Natural killer cell (primary cell): Measurements from ENCODE around the gene SMG6. TPM values are rescaled to one million over a fixed set of nuclear protein-coding genes. Genes with fewer than 3 reads are reported as not detected.

Experiments
- ATAC-seq, 3 donors: fragments of 150-1000 bp in 2 of 3; fragments of 200-7000 bp in 1 of 3; cut with Tn5 transposase; 1 replicate in 1 of 3; 2 replicates in 2 of 3; pipeline ENCODE4 v1.10.0; 2021; ENCODE audit warnings: mild to moderate bottlenecking in 2 of 3, moderate library complexity in 2 of 3
- DNase-seq, 2 donors: peaks; one replicate each; pipeline versions ENCODE4 v3.0.0 to v3.0.0-alpha.2; 2013 to 2021; ENCODE audit warnings: mixed read lengths in 1 of 2
- H3K27ac ChIP-seq: one replicate; pipeline ENCODE4 v1.5.1; 2013; ENCODE audit warnings: mild to moderate bottlenecking, low read length
- H3K27me3 ChIP-seq: one replicate; pipeline ENCODE4 v1.6.1; 2013; ENCODE audit warnings: low read length; ENCODE audit not compliant: control insufficient read depth, insufficient read depth
- H3K36me3 ChIP-seq: one replicate; pipeline ENCODE4 v1.6.1; 2013; ENCODE audit warnings: low read length; ENCODE audit not compliant: control insufficient read depth, insufficient read depth
- H3K4me1 ChIP-seq: one replicate; pipeline ENCODE4 v1.6.1; 2013; ENCODE audit warnings: low read length; ENCODE audit not compliant: control insufficient read depth, insufficient read depth
- H3K4me3 ChIP-seq: one replicate; pipeline ENCODE4 v1.5.1; 2013; ENCODE audit warnings: low read length
- H3K9me3 ChIP-seq: one replicate; pipeline ENCODE4 v1.6.1; 2013; ENCODE audit warnings: low read length; ENCODE audit not compliant: control insufficient read depth, insufficient read depth
- H3K27ac Mint-ChIP-seq, 2 donors: one replicate each; pipeline ENCODE4 v1.8.0; 2022; ENCODE audit warnings: mild to moderate bottlenecking in 2 of 2, mixed read lengths in 2 of 2, moderate library complexity in 1 of 2
- H3K27me3 Mint-ChIP-seq, 2 donors: one replicate each; pipeline ENCODE4 v1.8.0; 2022; ENCODE audit warnings: low read depth in 2 of 2, mixed read lengths in 2 of 2
- H3K36me3 Mint-ChIP-seq: one replicate; pipeline ENCODE4 v1.8.0; 2022; ENCODE audit warnings: mixed read lengths
- H3K4me1 Mint-ChIP-seq, 2 donors: one replicate each; pipeline ENCODE4 v1.8.0; 2022; ENCODE audit warnings: mixed read lengths in 2 of 2
- H3K4me3 Mint-ChIP-seq: one replicate; pipeline ENCODE4 v1.8.0; 2022; ENCODE audit warnings: mild to moderate bottlenecking, moderate library complexity, mixed read lengths
- H3K9me3 Mint-ChIP-seq, 2 donors: one replicate each; pipeline ENCODE4 v1.8.0; 2022; ENCODE audit warnings: mixed read lengths in 2 of 2
- WGBS: methylation state at CpG from one replicate; pipeline ENCODE4 v1.1.7; 2013; ENCODE audit warnings: missing lambda C conversion rate; ENCODE audit not compliant: insufficient coverage; 5-methylcytosine and 5-hydroxymethylcytosine counted together
- intact Hi-C: fragments of 100-400 bp; cut with micrococcal nuclease; formaldehyde crosslinking; loops from one replicate; pipeline ENCODE4 v1.14.2; 2022
- total RNA-seq, 4 donors: library from RNA; stranded (reverse); fragments of 120-200 nt in 1 of 4; gene quantifications; one replicate each; pipeline versions ENCODE4 v1.2.3 to v1.2.4, GENCODE V29; 2013 to 2022
- TF ChIP-seq, protein P1 (sequence below): fragments of 200-600 bp; IDR thresholded peaks from one replicate; pipeline ENCODE4 v1.8.0; 2022; ENCODE audit warnings: antibody characterized with exemption

The SMG6 gene
- total RNA-seq, 3 donors from 2014 or later (not counting 1 experiment from before 2014, with no cell fraction given), result 41.6 to 49.4 (median 48.2) TPM

DNA sequence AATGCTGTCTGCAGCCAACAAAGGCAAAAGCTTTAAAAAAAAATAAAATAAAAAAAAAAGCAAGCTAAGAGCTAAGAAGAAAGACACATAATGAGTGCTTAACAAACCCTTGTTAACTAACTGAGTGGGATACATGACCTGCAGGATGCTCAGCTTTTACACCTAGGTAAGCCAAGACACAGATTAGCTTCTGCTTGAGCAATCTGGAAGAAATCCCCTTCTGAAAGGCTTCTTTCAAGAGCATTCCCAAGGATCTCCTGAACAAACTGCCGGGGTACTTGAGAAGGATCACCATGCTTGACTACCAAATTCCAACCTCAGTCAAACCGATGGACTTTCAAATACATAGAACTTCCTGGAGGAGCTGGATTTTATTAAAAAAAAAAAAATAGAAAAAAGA is 92.9 kb downstream of the SMG6 start:
- H3K27ac ChIP-seq, result no peak overlapping the region
- Mint-ChIP-seq H3K4me3 (no peak overlapping the region), H3K9me3 (no peaks in the 10 kb centered on the region), H3K4me1 (peaks cover 28 to 49% of the 10 kb centered on the region in 2 donors), H3K27ac (no peak overlapping the region), H3K27me3 (no peaks in the 10 kb centered on the region), H3K36me3 (no peaks in the 10 kb centered on the region)
- H3K9me3 ChIP-seq, result no peaks in the 10 kb centered on the region
- H3K27me3 ChIP-seq, result no peaks in the 10 kb centered on the region
- no peak for DNase-seq
- TF ChIP-seq, protein P1, sequence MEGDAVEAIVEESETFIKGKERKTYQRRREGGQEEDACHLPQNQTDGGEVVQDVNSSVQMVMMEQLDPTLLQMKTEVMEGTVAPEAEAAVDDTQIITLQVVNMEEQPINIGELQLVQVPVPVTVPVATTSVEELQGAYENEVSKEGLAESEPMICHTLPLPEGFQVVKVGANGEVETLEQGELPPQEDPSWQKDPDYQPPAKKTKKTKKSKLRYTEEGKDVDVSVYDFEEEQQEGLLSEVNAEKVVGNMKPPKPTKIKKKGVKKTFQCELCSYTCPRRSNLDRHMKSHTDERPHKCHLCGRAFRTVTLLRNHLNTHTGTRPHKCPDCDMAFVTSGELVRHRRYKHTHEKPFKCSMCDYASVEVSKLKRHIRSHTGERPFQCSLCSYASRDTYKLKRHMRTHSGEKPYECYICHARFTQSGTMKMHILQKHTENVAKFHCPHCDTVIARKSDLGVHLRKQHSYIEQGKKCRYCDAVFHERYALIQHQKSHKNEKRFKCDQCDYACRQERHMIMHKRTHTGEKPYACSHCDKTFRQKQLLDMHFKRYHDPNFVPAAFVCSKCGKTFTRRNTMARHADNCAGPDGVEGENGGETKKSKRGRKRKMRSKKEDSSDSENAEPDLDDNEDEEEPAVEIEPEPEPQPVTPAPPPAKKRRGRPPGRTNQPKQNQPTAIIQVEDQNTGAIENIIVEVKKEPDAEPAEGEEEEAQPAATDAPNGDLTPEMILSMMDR, result no peak
- no peak overlapping the region for H3K4me3 ChIP-seq
- H3K4me1 ChIP-seq, result peaks cover 20% of the 10 kb centered on the region
- intact Hi-C loops, result no loop called here
- H3K36me3 ChIP-seq, result peaks cover 3% of the 10 kb centered on the region
- WGBS, result 100% methylated on average over 1 of the region's 2 CpGs
- ATAC-seq, result no peak

- ATAC-seq (no peak), DNase-seq (no peak)
- no peaks in the 10 kb centered on the region for H3K36me3 Mint-ChIP-seq
- Histone ChIP-seq H3K27me3 (no peaks in the 10 kb centered on the region), H3K27ac (no peak overlapping the region), H3K4me3 (no peak overlapping the region), H3K36me3 (peaks cover 3% of the 10 kb centered on the region), H3K4me1 (no peaks in the 10 kb centered on the region), H3K9me3 (no peaks in the 10 kb centered on the region)
- no peaks in the 10 kb centered on the region for H3K27me3 Mint-ChIP-seq
- H3K9me3 Mint-ChIP-seq, result no peaks in the 10 kb centered on the region
- TF ChIP-seq, protein P1, result no peak
- no peak overlapping the region for H3K4me3 Mint-ChIP-seq
- intact Hi-C loops, result no loop called here
- peak overlapping the region; percentile 18 to 70 for H3K27ac Mint-ChIP-seq
- WGBS, result 76% methylated on average over 12 of the region's 12 CpGs
- peaks cover 6 to 27% of the 10 kb centered on the region in 2 donors for H3K4me1 Mint-ChIP-seq
These were observed 95.6 kb downstream of the SMG6 start for GRCh38 chr17:2207815-2208515.

GRCh38 chr17:2204393-2204792 is 99.2 kb downstream of the SMG6 start:
- WGBS, result 97% methylated on average over 7 of the region's 7 CpGs

More at GRCh38 chr17:2204393-2204792, 99.2 kb downstream of the SMG6 start:
- no peak overlapping the region for H3K4me3 Mint-ChIP-seq
- H3K4me1 Mint-ChIP-seq, result peaks cover 0 to 12% of the 10 kb centered on the region in 2 donors
- H3K4me3 ChIP-seq, result no peak overlapping the region
- H3K4me1 ChIP-seq, result no peaks in the 10 kb centered on the region
- TF ChIP-seq, protein P1, result no peak
- ATAC-seq (no peak), DNase-seq (no peak)
- no peaks in the 10 kb centered on the region for H3K27me3 ChIP-seq
- no peak overlapping the region for H3K27ac ChIP-seq
- no peaks in the 10 kb centered on the region for H3K36me3 Mint-ChIP-seq
- intact Hi-C loops, result no loop called here
- no peaks in the 10 kb centered on the region for H3K27me3 Mint-ChIP-seq
- no peaks in the 10 kb centered on the region for H3K9me3 Mint-ChIP-seq
- H3K27ac Mint-ChIP-seq, result no peak overlapping the region
- no peaks in the 10 kb centered on the region for H3K9me3 ChIP-seq
- peaks cover 2% of the 10 kb centered on the region for H3K36me3 ChIP-seq
